OCI-LY7 (cell line): ENCODE results near the gene MNT. TPM values are rescaled to one million over a fixed set of nuclear protein-coding genes. Genes with fewer than 3 reads are reported as not detected.

Experiments
- BruUV-seq: library from RNA; stranded (reverse); fragments of 400-500 nt; replicated peaks from 2 replicates; lab custom pipeline; 2021; lab: Mats Ljungman, UMichigan
- CTCF ChIA-PET: fragments of 300-600 bp; sonication (Branson Sonifier 250); formaldehyde crosslinking; loops from one replicate; lab custom pipeline; 2022; ENCODE audit warnings: antibody characterized with exemption; ENCODE audit not compliant: unreplicated experiment; lab: Charles Lee
- POLR2A ChIA-PET: fragments of 300-600 bp; sonication (Branson Sonifier 250); formaldehyde crosslinking; loops from one replicate; lab custom pipeline; 2022; ENCODE audit warnings: antibody characterized with exemption; lab: Charles Lee
- DNase-seq: peaks from one replicate; pipeline ENCODE4 v3.0.0-alpha.2; 2015; ENCODE audit warnings: low spot score
- H2AFZ ChIP-seq: fragments of 200-600 bp; sonication (generic), shearing (Covaris generic); 2 replicates; pipeline ENCODE4 v1.6.1; 2014; ENCODE audit warnings: mild to moderate bottlenecking, antibody characterized with exemption, low read length, moderate library complexity
- H3K27ac ChIP-seq: fragments of 200-600 bp; sonication (generic); 2 replicates; pipeline ENCODE4 v1.5.1; 2014; ENCODE audit warnings: mixed run types, low read depth, mild to moderate bottlenecking, moderate library complexity, low read length, inconsistent platforms; ENCODE audit not compliant: poor library complexity, severe bottlenecking
- H3K36me3 ChIP-seq: fragments of 200-600 bp; sonication (generic); 2 replicates; pipeline ENCODE4 v1.6.1; 2014; ENCODE audit warnings: mild to moderate bottlenecking, antibody characterized with exemption, low read length, moderate library complexity, mixed read lengths; ENCODE audit not compliant: insufficient read depth
- H3K4me1 ChIP-seq: fragments of 200-600 bp; sonication (generic); 2 replicates; pipeline ENCODE4 v1.5.1; 2014; ENCODE audit warnings: mild to moderate bottlenecking, low read length; ENCODE audit not compliant: insufficient read depth, poor library complexity, severe bottlenecking
- H3K4me2 ChIP-seq: fragments of 200-600 bp; sonication (generic); 2 replicates; pipeline ENCODE4 v1.6.1; 2014; ENCODE audit warnings: mild to moderate bottlenecking, low read length
- H3K4me3 ChIP-seq: fragments of 200-600 bp; sonication (generic); 2 replicates; pipeline ENCODE4 v1.5.1; 2014; ENCODE audit warnings: mild to moderate bottlenecking, low read depth, low read length; ENCODE audit not compliant: poor library complexity, severe bottlenecking
- H3K79me2 ChIP-seq: fragments of 200-600 bp; sonication (generic); 2 replicates; pipeline ENCODE4 v1.6.1; 2016; ENCODE audit warnings: low read depth, mild to moderate bottlenecking, low read length, moderate library complexity, mixed read lengths; ENCODE audit not compliant: insufficient read depth
- H3K9me2 ChIP-seq: fragments of 200-600 bp; sonication (generic); 2 replicates; pipeline ENCODE4 v1.6.1; 2016; ENCODE audit warnings: mild to moderate bottlenecking, low read length, mixed read lengths; ENCODE audit not compliant: insufficient read depth
- H3K9me3 ChIP-seq: fragments of 200-600 bp; sonication (generic); 2 replicates; pipeline ENCODE4 v1.6.1; 2014; ENCODE audit warnings: mild to moderate bottlenecking, mixed run types, low read length, mixed read lengths
- H4K20me1 ChIP-seq: fragments of 200-600 bp; sonication (generic); 2 replicates; pipeline ENCODE4 v1.6.1; 2014; ENCODE audit warnings: mild to moderate bottlenecking, antibody characterized with exemption, low read length, moderate library complexity, mixed read lengths; ENCODE audit not compliant: insufficient read depth
- CTCF ChIP-seq: fragments of 200-600 bp; sonication (generic); conservative IDR thresholded peaks from 2 replicates; pipeline ENCODE4 v1.5.1; 2014; ENCODE audit warnings: mild to moderate bottlenecking, antibody characterized with exemption, low read length, moderate library complexity, mixed read lengths
- EZH2phosphoT487 ChIP-seq: fragments of 200-600 bp; sonication (generic); IDR thresholded peaks from 2 replicates; pipeline ENCODE4 v1.6.1; 2018; ENCODE audit warnings: low read depth, borderline replicate concordance, mild to moderate bottlenecking, mixed run types, antibody characterized with exemption, low read length, moderate library complexity, mixed read lengths
- intact Hi-C: fragments of 100-400 bp; cut with micrococcal nuclease; formaldehyde crosslinking; loops from one replicate; pipeline ENCODE4 v1.10.0; 2022; ENCODE audit not compliant: unreplicated experiment
- total RNA-seq, 2 experiments: library from RNA; depleted of rRNA in 1 of 2; stranded (reverse); fragments of >200 nt in 1 of 2; shearing (Covaris generic) in 1 of 2; gene quantifications; 2 replicates each; pipeline ENCODE4 v1.2.3, GENCODE V29; 2014 to 2022

Gene MNT
- total RNA-seq, 2 experiments from 2014 or later: 22.2 to 60.0 TPM

GRCh38 chr17:2347805-2348685, 52.8 kb downstream of the MNT start:
- Histone ChIP-seq H2AFZ (no peak overlapping the region), H3K27ac (no peak overlapping the region), H3K4me2 (no peak overlapping the region), H3K36me3 (no peaks in the 10 kb centered on the region), H3K4me3 (no peak overlapping the region), H3K9me2 (no peaks in the 10 kb centered on the region), H3K79me2 (no peaks in the 10 kb centered on the region), H3K4me1 (peaks cover under 1% of the 10 kb centered on the region), H4K20me1 (no peaks in the 10 kb centered on the region), H3K9me3 (no peaks in the 10 kb centered on the region)
- intact Hi-C loops: no loop called here
- TF ChIP-seq EZH2phosphoT487: no peak
- TF ChIP-seq CTCF: no peak
- CTCF ChIA-PET: interaction anchor here (0.6 kb wide), 1 partner anchor 547 kb away, joined by 3 read pairs; no protein-coding TSS in a partner anchor
- no TSS peak for BruUV-seq
- POLR2A ChIA-PET: interaction anchor here (0.6 to 1.9 kb wide), 5 partner anchors 10 to 515 kb away, joined by 3 to 7 read pairs (median 3); partner anchors contain the start of genes SGSM2 and TSR1
- DNase-seq: no peak

- no peak for DNase-seq
- Histone ChIP-seq H3K9me2 (no peaks in the 10 kb centered on the region), H3K4me1 (no peaks in the 10 kb centered on the region), H2AFZ (no peak overlapping the region), H3K36me3 (no peaks in the 10 kb centered on the region), H3K4me2 (no peak overlapping the region), H3K9me3 (no peaks in the 10 kb centered on the region), H3K27ac (no peak overlapping the region), H3K4me3 (no peak overlapping the region), H3K79me2 (no peaks in the 10 kb centered on the region), H4K20me1 (no peaks in the 10 kb centered on the region)
- ChIA-PET POLR2A (interaction anchor here (0.7 to 1.0 kb wide), 2 partner anchors 14 to 34 kb away, joined by 3 read pairs; no protein-coding TSS in a partner anchor), CTCF (no interaction called here)
- no TSS peak for BruUV-seq
- TF ChIP-seq CTCF (no peak), EZH2phosphoT487 (no peak)
- intact Hi-C loops: no loop called here
Measured at GRCh38 chr17:2346475-2346874, 54.4 kb downstream of the MNT start.

- H2AFZ ChIP-seq: no peak overlapping the region
- H3K9me2 ChIP-seq: no peaks in the 10 kb centered on the region
- intact Hi-C loops: no loop called here
- POLR2A ChIA-PET: no interaction called here
- TF ChIP-seq CTCF (no peak), EZH2phosphoT487 (no peak)
- H4K20me1 ChIP-seq: no peaks in the 10 kb centered on the region
- no peaks in the 10 kb centered on the region for H3K4me1 ChIP-seq
- H3K79me2 ChIP-seq: no peaks in the 10 kb centered on the region
- no TSS peak for BruUV-seq
- H3K9me3 ChIP-seq: no peaks in the 10 kb centered on the region
- no peak for DNase-seq
- no peaks in the 10 kb centered on the region for H3K36me3 ChIP-seq
- H3K4me3 ChIP-seq: no peak overlapping the region
- H3K4me2 ChIP-seq: no peak overlapping the region
- CTCF ChIA-PET: no interaction called here
- no peak overlapping the region for H3K27ac ChIP-seq
Measured at GRCh38 chr17:2344528-2344927, 56.3 kb downstream of the MNT start.
